A549 (cell line): ENCODE data around the gene EPN2. TPM values are rescaled to one million over a fixed set of nuclear protein-coding genes. Genes with fewer than 3 reads are reported as not detected.

Experiments used
- ATAC-seq, 2 experiments: fragments of 200-7000 bp in 1 of 2; fragments of >200 bp in 1 of 2; cut with Nextera tagmentation in 1 of 2; cut with Tn5 transposase in 1 of 2; 3 replicates each; pipeline versions ENCODE4 v1.8.0 to v1.9.1; 2018 to 2020; ENCODE audit warnings: mild to moderate bottlenecking in 1 of 2, moderate library complexity in 1 of 2
- CTCF ChIA-PET: fragments of 300-600 bp; sonication (Branson Sonifier 250); formaldehyde crosslinking; extraction: SDS; loops from one replicate; lab custom pipeline; 2021; ENCODE audit warnings: antibody characterized with exemption, inconsistent platforms; lab: Yijun Ruan, JAX
- POLR2A ChIA-PET: fragments of 350-600 bp; formaldehyde crosslinking; extraction: SDS; loops from one replicate; lab custom pipeline; 2021; ENCODE audit warnings: antibody characterized with exemption, inconsistent platforms; lab: Yijun Ruan, JAX
- DNase-seq, 2 experiments: peaks; one replicate each; pipeline versions ENCODE4 v3.0.0 to v3.0.0-alpha.2; 2011 to 2016; ENCODE audit warnings: low read depth in 1 of 2, low spot score in 1 of 2
- FAIRE-seq: peaks from 2 replicates; lab custom pipeline; 2011; peaks lifted over from hg19 to GRCh38; lab: Jason Lieb, UNC
- H3K27ac ChIP-seq, 2 experiments: fragments of >200 bp; sonication (Bioruptor Twin); formaldehyde crosslinking; 3 replicates each; pipeline ENCODE4 v1.5.1; 2016 to 2017
- H3K4me1 ChIP-seq: fragments of >200 bp; sonication (Bioruptor Twin); formaldehyde crosslinking; 3 replicates; pipeline ENCODE4 v1.6.1; 2016
- H3K4me2 ChIP-seq: fragments of >200 bp; sonication (Bioruptor Twin); formaldehyde crosslinking; 3 replicates; pipeline ENCODE4 v1.6.1; 2016
- H3K4me3 ChIP-seq: fragments of >200 bp; sonication (Bioruptor Twin); formaldehyde crosslinking; 3 replicates; pipeline ENCODE4 v1.5.1; 2016
- H3K9me3 ChIP-seq: fragments of >200 bp; sonication (Bioruptor Twin); formaldehyde crosslinking; 3 replicates; pipeline ENCODE4 v1.6.1; 2016
- BHLHE40 ChIP-seq: IDR thresholded peaks from 2 replicates; pipeline ENCODE4 v1.6.1; 2012; ENCODE audit warnings: low read depth, low read length, inconsistent platforms
- CEBPB ChIP-seq, 2 experiments: fragments of >200 bp in 1 of 2; sonication (Bioruptor Twin) in 1 of 2; formaldehyde crosslinking in 1 of 2; IDR thresholded peaks; 2 replicates each; pipeline ENCODE4 v1.6.1; 2012 to 2016
- FOSB ChIP-seq: fragments of 250-450 bp; sonication (Bioruptor Pico); IDR thresholded peaks from 2 replicates; pipeline ENCODE4 v1.5.0; 2020; ENCODE audit warnings: mild to moderate bottlenecking, moderate library complexity
- FOSL2 ChIP-seq, 2 experiments: fragments of 450-650 bp in 1 of 2; fragments of >200 bp in 1 of 2; sonication (Bioruptor Twin) in 1 of 2; formaldehyde crosslinking; IDR thresholded peaks; 2 replicates each; pipeline versions ENCODE4 v1.5.0 to v1.6.1; 2016 to 2020; ENCODE audit warnings: mild to moderate bottlenecking in 1 of 2, moderate library complexity in 1 of 2
- FOXS1 ChIP-seq: fragments of 250-450 bp; sonication (Bioruptor Pico); IDR thresholded peaks from 2 replicates; pipeline ENCODE4 v1.5.0; 2020; ENCODE audit warnings: mild to moderate bottlenecking, moderate library complexity
- GATA3 ChIP-seq: IDR thresholded peaks from 2 replicates; pipeline ENCODE4 v1.6.1; 2012; ENCODE audit warnings: borderline replicate concordance
- HDAC2 ChIP-seq: fragments of 200-600 bp; sonication (generic); IDR thresholded peaks from 2 replicates; pipeline ENCODE4 v1.6.1; 2016
- HOXB13 ChIP-seq: fragments of 250-450 bp; sonication (Bioruptor Pico); IDR thresholded peaks from 2 replicates; pipeline ENCODE4 v1.5.0; 2020; ENCODE audit warnings: low read depth, mild to moderate bottlenecking, moderate library complexity
- HOXB5 ChIP-seq: fragments of 250-450 bp; sonication (Bioruptor Pico); IDR thresholded peaks from 2 replicates; pipeline ENCODE4 v1.5.0; 2020; ENCODE audit warnings: mild to moderate bottlenecking, moderate library complexity
- JUN ChIP-seq, 2 experiments: fragments of >200 bp; sonication (Bioruptor Twin); formaldehyde crosslinking; IDR thresholded peaks; 2 replicates in 1 of 2; 3 replicates in 1 of 2; pipeline ENCODE4 v1.6.1; 2016 to 2017
- JUNB ChIP-seq: fragments of >200 bp; sonication (Bioruptor Twin); formaldehyde crosslinking; IDR thresholded peaks from 2 replicates; pipeline ENCODE4 v1.6.1; 2016
- KDM1A ChIP-seq: fragments of 200-600 bp; sonication (generic); IDR thresholded peaks from 2 replicates; pipeline ENCODE4 v1.6.1; 2016; ENCODE audit warnings: low read depth, mild to moderate bottlenecking
- RARB ChIP-seq: fragments of 250-450 bp; sonication (Bioruptor Pico); IDR thresholded peaks from 2 replicates; pipeline ENCODE4 v1.8.0; 2021; ENCODE audit warnings: mild to moderate bottlenecking, moderate library complexity
- RCOR1 ChIP-seq: fragments of 150-350 bp; IDR thresholded peaks from 2 replicates; pipeline ENCODE4 v1.6.1; 2014; ENCODE audit warnings: antibody characterized with exemption, low read length, low read depth
- RFX5 ChIP-seq: fragments of 450-650 bp; IDR thresholded peaks from 2 replicates; pipeline ENCODE4 v1.7.1; 2014; ENCODE audit warnings: antibody characterized with exemption, mild to moderate bottlenecking, moderate library complexity
- SMC3 ChIP-seq: fragments of >200 bp; sonication (Bioruptor Twin); formaldehyde crosslinking; IDR thresholded peaks from 3 replicates; pipeline ENCODE4 v1.6.1; 2018; ENCODE audit warnings: inconsistent platforms
- SREBF2 ChIP-seq: fragments of 450-650 bp; IDR thresholded peaks from 2 replicates; pipeline ENCODE4 v1.6.1; 2014; ENCODE audit warnings: mild to moderate bottlenecking, moderate library complexity
- TFCP2L1 ChIP-seq: fragments of 250-450 bp; sonication (Bioruptor Pico); IDR thresholded peaks from 2 replicates; pipeline ENCODE4 v1.5.0; 2021; ENCODE audit warnings: mild to moderate bottlenecking
- TP53 ChIP-seq: fragments of 250-450 bp; sonication (Bioruptor Pico); IDR thresholded peaks from 2 replicates; pipeline ENCODE4 v1.5.0; 2021; ENCODE audit warnings: mild to moderate bottlenecking, moderate library complexity
- ZC3H11A ChIP-seq: fragments of 450-650 bp; IDR thresholded peaks from 2 replicates; pipeline ENCODE4 v1.6.1; 2014; ENCODE audit warnings: antibody characterized with exemption, mild to moderate bottlenecking
- ZFP36 ChIP-seq: fragments of 450-650 bp; IDR thresholded peaks from 2 replicates; pipeline ENCODE4 v1.6.1; 2014; ENCODE audit warnings: borderline replicate concordance; ENCODE audit not compliant: partially characterized antibody
- ZSCAN20 ChIP-seq: fragments of 250-450 bp; sonication (Bioruptor Pico); IDR thresholded peaks from 2 replicates; pipeline ENCODE4 v1.8.0; 2022; ENCODE audit warnings: mild to moderate bottlenecking, moderate library complexity
- WGBS: methylation state at CpG from one replicate; pipeline ENCODE4 v1.1.6; 2017; ENCODE audit errors: missing lambda C conversion rate; 5-methylcytosine and 5-hydroxymethylcytosine counted together
- polyA plus RNA-seq, 4 experiments: library from polyadenylated mRNA; depleted of rRNA in 3 of 4; stranded (reverse); fragments of >200 nt; fragmentation: RNase III in 1 of 4; extraction: RNeasy Plus Mini Kit Qiagen cat#74134 plus additional on column Dnase treatment in 1 of 4; gene quantifications; 2 replicates in 3 of 4; 3 replicates in 1 of 4; pipeline ENCODE4 v1.2.3, GENCODE V29; 2011 to 2017
- TF ChIP-seq, protein P1 (sequence below): fragments of >200 bp; sonication (Bioruptor Twin); formaldehyde crosslinking; IDR thresholded peaks from 2 replicates; pipeline ENCODE4 v1.6.1; 2016
- TF ChIP-seq, protein P2 (sequence below): fragments of >200 bp; sonication (Bioruptor Twin); formaldehyde crosslinking; IDR thresholded peaks from 3 replicates; pipeline ENCODE4 v1.6.1; 2016
- TF ChIP-seq, protein P3 (sequence below): fragments of 200-600 bp; sonication (generic); IDR thresholded peaks from 2 replicates; pipeline ENCODE4 v1.6.1; 2016; ENCODE audit warnings: antibody characterized with exemption, mild to moderate bottlenecking, moderate library complexity
- TF ChIP-seq, protein P4 (sequence below): IDR thresholded peaks from 2 replicates; pipeline ENCODE4 v1.6.1; 2012
- TF ChIP-seq, protein P5 (sequence below): fragments of 250-450 bp; sonication (Bioruptor Pico); IDR thresholded peaks from 2 replicates; pipeline ENCODE4 v1.5.0; 2021; ENCODE audit warnings: mild to moderate bottlenecking, moderate library complexity, borderline replicate concordance
- TF ChIP-seq, protein P6 (sequence below): IDR thresholded peaks from 2 replicates; pipeline ENCODE4 v1.6.1; 2012
- TF ChIP-seq, protein P7 (sequence below): IDR thresholded peaks from 2 replicates; pipeline ENCODE4 v1.6.1; 2012; ENCODE audit warnings: low read depth, borderline replicate concordance

The EPN2 gene
- polyA plus RNA-seq, 2 of the 4 experiments (the other 2 are of a cell fraction), result 32.1 to 33.8 TPM

DNA sequence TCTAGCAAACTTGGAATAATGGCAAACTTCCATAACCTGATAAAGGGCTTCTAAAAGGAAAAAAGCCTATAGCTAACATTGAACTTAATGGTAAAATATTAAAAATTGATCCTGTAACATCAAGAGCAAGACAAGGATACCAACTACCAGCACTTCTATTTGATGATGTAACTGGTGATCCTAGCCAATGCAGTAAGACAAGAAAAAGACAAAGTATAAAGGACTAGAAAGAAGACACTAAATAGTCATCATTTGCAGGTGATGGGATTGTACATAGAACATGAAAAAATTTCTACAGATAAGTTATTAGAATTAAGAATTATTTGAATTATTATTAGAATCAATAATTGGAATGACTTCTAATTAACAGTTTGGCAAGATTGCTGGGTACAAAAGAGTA, 88.4 kb downstream of the EPN2 start:
- H3K4me1 ChIP-seq, result peaks cover 17% of the 10 kb centered on the region
- CTCF ChIA-PET, result interaction anchor here (2.2 kb wide), 1 partner anchor 37 kb away, joined by 6 read pairs; the partner anchor contains the start of gene B9D1
- TF ChIP-seq FOXS1 (no peak), JUNB (no peak), HDAC2 (no peak), ZSCAN20 (CRISPR knock-in tag) (no peak), SREBF2 (no peak), ZC3H11A (no peak), RCOR1 (no peak), TP53 (CRISPR knock-in tag) (no peak), GATA3 (no peak), FOSB (CRISPR knock-in tag) (no peak), RFX5 (no peak), KDM1A (no peak)
- TF ChIP-seq, protein P1, sequence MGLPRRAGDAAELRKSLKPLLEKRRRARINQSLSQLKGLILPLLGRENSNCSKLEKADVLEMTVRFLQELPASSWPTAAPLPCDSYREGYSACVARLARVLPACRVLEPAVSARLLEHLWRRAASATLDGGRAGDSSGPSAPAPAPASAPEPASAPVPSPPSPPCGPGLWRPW, result no peak
- TF ChIP-seq, protein P2, sequence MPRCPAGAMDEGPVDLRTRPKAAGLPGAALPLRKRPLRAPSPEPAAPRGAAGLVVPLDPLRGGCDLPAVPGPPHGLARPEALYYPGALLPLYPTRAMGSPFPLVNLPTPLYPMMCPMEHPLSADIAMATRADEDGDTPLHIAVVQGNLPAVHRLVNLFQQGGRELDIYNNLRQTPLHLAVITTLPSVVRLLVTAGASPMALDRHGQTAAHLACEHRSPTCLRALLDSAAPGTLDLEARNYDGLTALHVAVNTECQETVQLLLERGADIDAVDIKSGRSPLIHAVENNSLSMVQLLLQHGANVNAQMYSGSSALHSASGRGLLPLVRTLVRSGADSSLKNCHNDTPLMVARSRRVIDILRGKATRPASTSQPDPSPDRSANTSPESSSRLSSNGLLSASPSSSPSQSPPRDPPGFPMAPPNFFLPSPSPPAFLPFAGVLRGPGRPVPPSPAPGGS, result no peak
- TF ChIP-seq, all 56 proteins: peak for 0
- H3K4me3 ChIP-seq, result no peak overlapping the region
- DNase-seq (no peak), ATAC-seq (no peak), FAIRE-seq (peak; percentile 32)
- no peak overlapping the region for H3K27ac ChIP-seq
- peaks cover 9% of the 10 kb centered on the region; the same call in 2 of the 3 replicates for H3K9me3 ChIP-seq
- H3K4me2 ChIP-seq, result no peak overlapping the region
- POLR2A ChIA-PET, result no interaction called here

DNA sequence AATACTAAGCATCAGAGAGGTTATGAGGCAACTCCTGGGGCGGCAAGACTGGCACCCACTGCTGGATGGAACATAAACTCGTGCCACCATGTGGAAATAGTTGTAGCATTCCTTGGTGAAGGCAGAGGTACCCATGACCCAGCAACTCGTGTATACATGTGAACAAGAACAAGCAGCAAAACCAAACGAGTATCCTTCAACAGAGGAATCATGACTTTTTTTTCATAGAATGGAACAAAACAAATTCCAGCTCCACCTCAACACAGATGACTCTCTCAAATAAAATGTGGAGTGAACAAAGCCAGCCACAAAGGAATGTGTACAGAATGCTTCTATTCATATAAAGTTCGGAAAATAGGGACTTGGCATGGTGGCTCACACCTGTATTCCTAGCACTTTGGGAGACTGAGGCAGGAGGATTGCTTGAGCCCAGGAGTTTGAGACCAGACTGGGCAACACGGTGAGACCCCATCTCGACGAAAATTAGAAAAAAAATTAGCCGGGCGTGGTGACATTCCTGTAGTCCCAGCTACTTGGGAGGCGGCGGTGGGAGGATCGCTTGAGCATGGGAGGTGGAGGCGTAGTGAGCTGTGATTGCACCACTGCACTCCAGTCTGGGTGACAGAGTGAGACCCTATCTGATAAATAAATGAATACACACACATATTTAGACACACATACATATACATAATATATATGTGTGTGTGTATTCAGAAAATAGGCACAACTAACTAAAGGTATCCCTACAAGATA, 90.0 kb downstream of the EPN2 start:
- peaks cover 23% of the 10 kb centered on the region for H3K4me1 ChIP-seq
- peak overlapping the region; percentile 30 to 63 for H3K27ac ChIP-seq
- H3K9me3 ChIP-seq, result peaks cover 9% of the 10 kb centered on the region; the same call in 2 of the 3 replicates
- DNase-seq (peak; percentile 62 to 77), ATAC-seq (peak; percentile 62 to 76), FAIRE-seq (peak; percentile 97)
- ChIA-PET CTCF (interaction anchor here (0.6 to 3.2 kb wide), 11 partner anchors 9 to 864 kb away, joined by 3 to 17 read pairs (median 4); partner anchors contain the start of gene B9D1), POLR2A (interaction anchor here (0.8 to 1.3 kb wide), 4 partner anchors 19 to 35 kb away, joined by 3 to 5 read pairs (median 4); partner anchors contain the start of gene B9D1)
- H3K4me2 ChIP-seq, result peak overlapping the region; percentile 45
- no peak overlapping the region for H3K4me3 ChIP-seq
- 41% methylated on average over 14 of the region's 14 CpGs for WGBS
- TF ChIP-seq, protein P3, sequence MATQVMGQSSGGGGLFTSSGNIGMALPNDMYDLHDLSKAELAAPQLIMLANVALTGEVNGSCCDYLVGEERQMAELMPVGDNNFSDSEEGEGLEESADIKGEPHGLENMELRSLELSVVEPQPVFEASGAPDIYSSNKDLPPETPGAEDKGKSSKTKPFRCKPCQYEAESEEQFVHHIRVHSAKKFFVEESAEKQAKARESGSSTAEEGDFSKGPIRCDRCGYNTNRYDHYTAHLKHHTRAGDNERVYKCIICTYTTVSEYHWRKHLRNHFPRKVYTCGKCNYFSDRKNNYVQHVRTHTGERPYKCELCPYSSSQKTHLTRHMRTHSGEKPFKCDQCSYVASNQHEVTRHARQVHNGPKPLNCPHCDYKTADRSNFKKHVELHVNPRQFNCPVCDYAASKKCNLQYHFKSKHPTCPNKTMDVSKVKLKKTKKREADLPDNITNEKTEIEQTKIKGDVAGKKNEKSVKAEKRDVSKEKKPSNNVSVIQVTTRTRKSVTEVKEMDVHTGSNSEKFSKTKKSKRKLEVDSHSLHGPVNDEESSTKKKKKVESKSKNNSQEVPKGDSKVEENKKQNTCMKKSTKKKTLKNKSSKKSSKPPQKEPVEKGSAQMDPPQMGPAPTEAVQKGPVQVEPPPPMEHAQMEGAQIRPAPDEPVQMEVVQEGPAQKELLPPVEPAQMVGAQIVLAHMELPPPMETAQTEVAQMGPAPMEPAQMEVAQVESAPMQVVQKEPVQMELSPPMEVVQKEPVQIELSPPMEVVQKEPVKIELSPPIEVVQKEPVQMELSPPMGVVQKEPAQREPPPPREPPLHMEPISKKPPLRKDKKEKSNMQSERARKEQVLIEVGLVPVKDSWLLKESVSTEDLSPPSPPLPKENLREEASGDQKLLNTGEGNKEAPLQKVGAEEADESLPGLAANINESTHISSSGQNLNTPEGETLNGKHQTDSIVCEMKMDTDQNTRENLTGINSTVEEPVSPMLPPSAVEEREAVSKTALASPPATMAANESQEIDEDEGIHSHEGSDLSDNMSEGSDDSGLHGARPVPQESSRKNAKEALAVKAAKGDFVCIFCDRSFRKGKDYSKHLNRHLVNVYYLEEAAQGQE, result no peak
- TF ChIP-seq CEBPB (IDR thresholded peaks at IDR 0.05), result peak in 1 of 2 experiments; percentile 34; a peak in 1 of 4 replicates
- TF ChIP-seq FOSL2 (IDR thresholded peaks at IDR 0.05), result no peak
- peak; percentile 68 for TF ChIP-seq FOSL2 (CRISPR knock-in tag; IDR thresholded peaks at IDR 0.05)
- TF ChIP-seq, protein P4, sequence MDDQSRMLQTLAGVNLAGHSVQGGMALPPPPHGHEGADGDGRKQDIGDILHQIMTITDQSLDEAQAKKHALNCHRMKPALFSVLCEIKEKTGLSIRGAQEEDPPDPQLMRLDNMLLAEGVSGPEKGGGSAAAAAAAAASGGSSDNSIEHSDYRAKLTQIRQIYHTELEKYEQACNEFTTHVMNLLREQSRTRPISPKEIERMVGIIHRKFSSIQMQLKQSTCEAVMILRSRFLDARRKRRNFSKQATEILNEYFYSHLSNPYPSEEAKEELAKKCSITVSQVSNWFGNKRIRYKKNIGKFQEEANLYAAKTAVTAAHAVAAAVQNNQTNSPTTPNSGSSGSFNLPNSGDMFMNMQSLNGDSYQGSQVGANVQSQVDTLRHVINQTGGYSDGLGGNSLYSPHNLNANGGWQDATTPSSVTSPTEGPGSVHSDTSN, result no peak
- TF ChIP-seq HOXB5, result no peak
- 0 out of 3 replicates have a peak, but pooled peaks have one; percentile 6 for TF ChIP-seq SMC3
- TF ChIP-seq ZFP36, result no peak
- no peak for TF ChIP-seq TFCP2L1 (CRISPR knock-in tag)
- 0 out of 2 replicates have a peak, but pooled peaks have one; percentile 11 for TF ChIP-seq HOXB13
- TF ChIP-seq, protein P5, sequence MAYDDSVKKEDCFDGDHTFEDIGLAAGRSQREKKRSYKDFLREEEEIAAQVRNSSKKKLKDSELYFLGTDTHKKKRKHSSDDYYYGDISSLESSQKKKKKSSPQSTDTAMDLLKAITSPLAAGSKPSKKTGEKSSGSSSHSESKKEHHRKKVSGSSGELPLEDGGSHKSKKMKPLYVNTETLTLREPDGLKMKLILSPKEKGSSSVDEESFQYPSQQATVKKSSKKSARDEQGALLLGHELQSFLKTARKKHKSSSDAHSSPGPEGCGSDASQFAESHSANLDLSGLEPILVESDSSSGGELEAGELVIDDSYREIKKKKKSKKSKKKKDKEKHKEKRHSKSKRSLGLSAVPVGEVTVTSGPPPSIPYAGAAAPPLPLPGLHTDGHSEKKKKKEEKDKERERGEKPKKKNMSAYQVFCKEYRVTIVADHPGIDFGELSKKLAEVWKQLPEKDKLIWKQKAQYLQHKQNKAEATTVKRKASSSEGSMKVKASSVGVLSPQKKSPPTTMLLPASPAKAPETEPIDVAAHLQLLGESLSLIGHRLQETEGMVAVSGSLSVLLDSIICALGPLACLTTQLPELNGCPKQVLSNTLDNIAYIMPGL (CRISPR knock-in tag), result no peak
- TF ChIP-seq, protein P6, sequence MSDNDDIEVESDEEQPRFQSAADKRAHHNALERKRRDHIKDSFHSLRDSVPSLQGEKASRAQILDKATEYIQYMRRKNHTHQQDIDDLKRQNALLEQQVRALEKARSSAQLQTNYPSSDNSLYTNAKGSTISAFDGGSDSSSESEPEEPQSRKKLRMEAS, result peak; percentile 50; the same call in 1 of the 2 replicates
- TF ChIP-seq BHLHE40, result no peak
- TF ChIP-seq, protein P7, sequence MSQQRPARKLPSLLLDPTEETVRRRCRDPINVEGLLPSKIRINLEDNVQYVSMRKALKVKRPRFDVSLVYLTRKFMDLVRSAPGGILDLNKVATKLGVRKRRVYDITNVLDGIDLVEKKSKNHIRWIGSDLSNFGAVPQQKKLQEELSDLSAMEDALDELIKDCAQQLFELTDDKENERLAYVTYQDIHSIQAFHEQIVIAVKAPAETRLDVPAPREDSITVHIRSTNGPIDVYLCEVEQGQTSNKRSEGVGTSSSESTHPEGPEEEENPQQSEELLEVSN, result no peak; the same call in 1 of the 2 replicates
- TF ChIP-seq RARB (CRISPR knock-in tag), result no peak
- no peak for TF ChIP-seq JUN (IDR thresholded peaks at IDR 0.05)
